HG03066 (cell line): Measurements from ENCODE around the gene RNF112.
"Not testable (repeated sequence)": the region's sequence is repeated elsewhere in the genome, so short reads cannot be mapped to it uniquely, and the experiment has no call there.

Source experiments
- ATAC-seq: cut with Tn5 transposase; IDR thresholded peaks from one replicate; pipeline ENCODE4 v1.9.1; 2021; ENCODE audit warnings: low read depth; ENCODE audit not compliant: unreplicated experiment

The RNF112 gene

DNA sequence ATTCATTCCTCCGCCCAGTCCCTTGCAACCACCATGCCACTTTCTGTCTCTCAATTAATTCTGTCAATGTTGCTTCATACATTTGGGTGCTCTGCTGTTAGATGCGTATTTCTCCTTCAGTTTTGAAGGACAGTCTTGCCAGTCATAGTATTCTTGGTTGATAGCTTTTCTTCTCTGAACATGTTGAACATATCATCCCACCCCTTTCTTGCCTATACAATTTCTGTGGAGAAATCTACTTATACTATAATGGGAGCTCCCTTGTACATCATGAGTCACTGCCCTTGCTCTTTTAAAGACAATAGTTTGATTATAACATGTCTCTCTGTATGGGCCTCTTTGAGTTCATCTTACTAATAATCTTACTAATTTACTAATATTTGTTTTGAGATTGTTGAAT is 34.1 kb downstream of the RNF112 start:
- ATAC-seq = no peak

DNA sequence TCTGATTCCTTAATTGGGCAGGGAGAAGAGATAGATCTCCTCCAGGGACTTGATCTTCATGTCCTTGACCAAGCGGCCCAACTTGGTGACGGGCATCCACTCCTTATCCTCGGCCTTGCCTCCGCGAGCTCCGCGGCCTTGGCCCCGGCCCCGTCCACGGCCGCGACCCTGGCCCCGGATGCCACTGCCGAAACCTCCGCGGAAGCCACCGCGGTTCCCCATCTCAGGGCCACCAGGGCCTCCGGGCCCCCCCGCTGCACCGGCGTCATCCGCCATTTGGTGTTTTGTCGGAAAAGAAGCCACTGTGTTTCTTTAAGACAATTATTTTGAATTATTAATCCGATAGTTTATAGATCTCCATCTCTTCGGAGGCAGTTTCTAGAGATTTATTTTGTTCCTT is 35.5 kb downstream of the RNF112 start:
- ATAC-seq = not testable (repeated sequence)

DNA sequence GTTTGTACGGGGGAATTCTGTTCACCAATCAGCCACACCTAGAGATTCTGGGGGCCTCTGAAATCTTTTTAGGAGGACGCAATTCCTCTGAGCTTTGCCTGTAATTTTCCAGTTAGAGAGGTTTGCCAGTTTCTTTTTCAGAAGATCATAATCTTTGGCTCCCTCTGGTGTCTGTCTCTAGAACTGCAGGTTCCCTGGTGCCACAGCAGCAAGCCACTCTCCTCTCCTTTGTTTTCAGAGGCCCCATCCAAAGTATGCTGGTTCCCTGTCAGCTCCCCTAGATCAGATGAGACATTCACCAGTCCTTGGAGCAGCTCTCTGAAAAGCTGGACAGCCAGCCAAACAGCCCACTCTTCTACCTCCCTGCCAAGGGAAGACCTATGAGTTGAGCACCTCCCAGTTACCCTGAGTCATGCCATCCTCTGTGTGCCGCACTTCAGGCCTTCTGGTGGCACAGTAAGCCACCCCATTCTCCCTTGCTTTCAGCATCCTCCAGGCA is 36.1 kb downstream of the RNF112 start:
- no peak for ATAC-seq

DNA sequence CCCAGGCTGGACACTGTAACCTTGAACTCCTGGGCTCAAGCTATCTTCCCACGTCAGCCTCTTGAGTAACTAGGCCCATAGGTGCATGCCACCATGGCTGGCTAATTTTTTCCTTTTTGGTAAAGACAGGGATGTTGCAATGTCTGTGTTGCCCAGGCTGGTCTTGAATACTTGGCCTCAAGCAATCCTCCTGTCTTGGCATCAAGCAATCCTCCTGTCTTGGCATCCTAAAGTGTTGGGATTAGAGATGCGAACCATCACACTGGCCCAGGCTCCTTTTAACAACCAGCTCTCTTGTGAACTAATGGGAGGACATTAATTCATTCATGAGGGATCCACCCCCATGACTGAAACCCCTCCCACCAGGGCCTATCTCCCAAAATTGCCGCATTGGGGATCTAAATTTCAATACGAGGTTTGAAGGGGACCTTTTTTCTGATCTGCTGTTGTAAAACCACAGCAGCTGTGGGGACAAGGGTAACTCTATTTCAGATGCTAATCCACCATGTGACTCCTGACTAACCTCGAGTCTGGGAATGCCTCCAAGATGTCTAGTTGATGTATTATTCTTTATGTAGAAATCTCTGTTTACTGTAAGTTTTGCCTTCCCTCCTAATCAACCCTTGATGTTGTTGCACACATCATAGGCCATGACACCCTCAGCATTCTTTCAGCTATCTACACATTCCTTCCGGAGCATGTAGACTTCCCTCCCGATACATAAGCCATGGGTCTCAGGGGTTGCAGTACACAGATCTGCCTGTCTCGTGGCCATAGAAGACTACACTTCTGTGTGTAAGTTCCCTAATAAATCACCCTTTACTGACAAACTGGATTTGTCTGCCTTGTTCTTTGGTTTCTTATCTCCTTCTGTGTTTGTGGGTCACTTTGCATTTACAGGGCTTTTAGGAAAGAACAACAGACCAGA is 37.6 kb downstream of the RNF112 start:
- ATAC-seq = no peak

DNA sequence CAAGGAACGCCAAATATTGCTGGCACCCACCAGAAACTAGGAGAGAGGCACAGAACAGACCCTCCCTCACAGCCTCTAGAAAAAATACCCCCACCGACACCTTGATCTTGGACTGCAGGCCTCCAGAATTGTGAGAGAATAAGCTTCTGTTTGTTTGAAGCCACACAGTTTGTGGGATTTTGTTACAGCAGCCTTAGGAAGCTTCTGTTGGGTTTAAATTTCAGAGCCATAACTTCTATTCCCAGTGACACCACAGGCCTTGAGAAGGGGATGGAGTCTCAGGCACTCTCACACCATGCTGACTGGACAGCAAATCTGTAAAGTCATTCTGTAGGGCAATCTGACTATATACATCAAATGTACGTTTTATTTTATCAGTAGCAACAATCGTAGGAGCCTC is 38.6 kb downstream of the RNF112 start:
- no peak for ATAC-seq

DNA sequence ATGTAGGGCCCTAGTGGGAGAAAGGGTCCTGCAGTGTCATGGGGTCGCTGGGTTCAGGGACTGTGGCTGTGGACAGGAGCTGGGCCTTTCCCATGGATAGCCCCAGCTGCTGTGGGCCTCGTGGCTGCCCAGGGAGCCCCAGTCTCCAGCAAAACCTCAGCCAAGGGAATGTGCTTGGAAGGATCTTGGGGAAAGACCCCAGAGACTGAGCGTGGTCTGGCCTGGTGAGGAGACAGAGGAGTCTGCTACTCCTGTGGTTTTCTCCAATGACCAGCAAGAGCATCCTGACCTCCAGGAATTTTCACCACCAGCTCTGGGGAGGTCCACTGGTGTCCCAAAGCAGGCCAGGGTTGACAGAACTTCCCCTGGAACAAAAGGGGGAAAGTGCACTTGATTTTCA is 42.3 kb downstream of the RNF112 start:
- ATAC-seq = no peak

DNA sequence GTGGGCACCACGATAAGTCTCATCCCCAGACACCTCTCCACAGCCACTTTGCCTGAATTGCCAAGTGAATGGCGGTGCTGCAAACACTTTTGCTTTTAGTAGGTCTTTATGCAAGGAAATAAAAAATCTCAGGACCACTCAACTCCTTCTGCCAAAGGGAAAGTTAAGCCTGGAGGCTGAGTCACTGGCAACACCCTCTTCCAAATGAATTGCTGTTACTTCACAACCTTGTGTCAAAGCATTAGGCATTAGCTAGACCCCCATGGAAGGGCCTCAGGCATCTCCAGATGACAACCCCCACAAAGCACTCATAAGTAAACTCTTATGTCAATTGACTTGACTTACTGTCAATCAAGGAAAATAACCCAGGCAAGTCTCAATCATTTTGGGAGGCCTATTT is 43.0 kb downstream of the RNF112 start:
- ATAC-seq = no peak

DNA sequence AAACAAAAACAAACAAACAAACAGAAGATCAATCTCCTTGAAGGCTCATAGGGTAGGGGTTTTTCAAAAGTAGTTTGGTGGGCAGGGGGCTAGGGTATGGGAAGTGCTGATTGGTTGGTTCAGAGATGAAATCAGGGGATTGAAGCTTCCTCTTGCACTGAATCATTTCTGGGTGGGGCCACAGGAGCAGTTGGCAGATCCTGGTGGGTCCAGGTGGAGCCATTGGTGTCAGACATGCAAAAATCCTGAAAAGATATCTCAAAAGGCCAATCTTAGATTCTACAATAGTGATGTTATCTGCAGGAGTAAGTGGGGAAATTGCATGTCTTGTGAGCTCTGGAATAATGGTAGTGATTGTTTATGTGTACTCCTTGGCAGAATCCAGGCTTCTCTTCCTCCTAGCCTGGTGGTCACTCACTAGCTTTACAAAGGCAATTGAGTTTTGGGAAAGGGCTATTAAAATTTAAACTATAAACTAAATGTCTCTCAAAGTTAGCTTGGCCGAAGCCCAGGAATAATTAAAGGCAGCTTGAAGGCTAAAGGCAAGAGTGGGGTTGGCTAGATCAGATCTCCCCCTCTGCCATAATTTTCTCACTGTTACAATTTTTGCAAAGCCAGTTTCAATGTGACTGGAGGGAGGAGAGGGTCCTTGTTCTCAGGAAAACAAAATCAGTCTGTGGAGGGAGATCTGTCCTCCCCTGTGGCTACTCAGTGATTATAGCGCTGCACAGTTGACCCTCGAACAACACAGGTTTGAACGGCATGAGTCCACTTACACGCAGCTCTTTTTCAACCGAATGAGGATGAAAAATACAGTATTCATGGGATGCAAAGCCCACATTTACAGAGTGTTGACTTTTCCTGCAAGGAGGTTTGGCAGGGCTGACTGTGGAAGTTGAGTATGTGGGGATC is 45.2 kb downstream of the RNF112 start:
- ATAC-seq = no peak

DNA sequence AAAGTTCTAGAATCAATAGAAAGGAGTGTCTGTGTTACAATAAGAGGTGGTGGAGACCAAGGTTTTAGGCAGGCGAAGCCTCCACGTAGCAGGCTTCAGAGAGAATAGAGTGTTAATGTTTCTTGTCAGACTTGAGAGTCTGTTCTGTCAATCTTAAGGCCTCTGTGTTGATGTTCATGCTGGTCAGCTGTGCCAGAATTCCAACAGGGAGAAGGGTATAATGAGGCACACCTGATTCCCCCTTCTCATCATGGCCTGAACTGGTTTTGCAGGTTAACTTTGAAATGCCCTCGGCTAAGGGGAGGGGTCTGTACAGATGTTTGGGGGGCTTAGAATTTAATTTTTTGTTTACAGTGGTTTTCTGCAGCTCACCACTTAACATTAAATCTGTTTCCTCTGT is 46.0 kb downstream of the RNF112 start:
- ATAC-seq = no peak

DNA sequence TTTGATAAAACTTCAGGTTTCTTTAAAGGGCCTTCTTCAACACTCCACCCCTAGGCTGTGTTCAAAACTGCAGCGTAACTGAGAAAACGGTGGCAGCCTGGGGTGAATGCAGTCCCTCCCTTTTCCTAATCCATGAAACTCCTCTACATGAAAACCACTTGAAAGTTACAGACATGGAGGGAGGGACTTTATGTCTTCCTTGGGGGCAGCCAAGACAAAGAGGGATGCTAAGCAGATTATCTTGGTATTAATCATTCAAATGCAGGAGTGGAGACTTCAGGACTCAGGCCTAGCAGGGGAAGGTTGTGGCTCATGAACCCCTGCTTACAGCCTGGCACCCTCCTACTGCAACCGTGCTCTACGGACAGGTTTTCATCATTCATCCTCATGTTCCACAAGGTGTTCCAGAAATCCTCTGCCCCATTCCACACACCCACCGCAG is 46.8 kb downstream of the RNF112 start:
- no peak for ATAC-seq

DNA sequence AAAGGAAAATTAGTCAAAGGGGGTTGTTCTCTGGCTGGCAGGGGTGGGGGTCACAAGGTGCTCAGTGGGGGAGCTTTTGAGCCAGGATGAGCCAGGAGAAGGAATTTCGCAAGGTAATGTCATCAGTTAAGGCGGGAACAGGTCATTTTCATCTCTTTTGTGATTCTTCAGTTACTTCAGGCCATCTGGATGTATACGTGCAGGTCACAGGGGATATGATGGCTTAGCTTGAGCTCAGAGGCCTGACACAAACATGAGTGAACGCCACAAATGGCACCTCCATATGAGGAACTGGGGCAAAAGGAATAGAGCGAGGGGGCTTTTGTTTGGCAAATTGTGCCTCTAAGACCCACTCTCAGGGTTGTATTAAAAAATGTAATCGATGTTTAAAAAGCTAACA is 47.4 kb downstream of the RNF112 start:
- not testable (repeated sequence) for ATAC-seq

DNA sequence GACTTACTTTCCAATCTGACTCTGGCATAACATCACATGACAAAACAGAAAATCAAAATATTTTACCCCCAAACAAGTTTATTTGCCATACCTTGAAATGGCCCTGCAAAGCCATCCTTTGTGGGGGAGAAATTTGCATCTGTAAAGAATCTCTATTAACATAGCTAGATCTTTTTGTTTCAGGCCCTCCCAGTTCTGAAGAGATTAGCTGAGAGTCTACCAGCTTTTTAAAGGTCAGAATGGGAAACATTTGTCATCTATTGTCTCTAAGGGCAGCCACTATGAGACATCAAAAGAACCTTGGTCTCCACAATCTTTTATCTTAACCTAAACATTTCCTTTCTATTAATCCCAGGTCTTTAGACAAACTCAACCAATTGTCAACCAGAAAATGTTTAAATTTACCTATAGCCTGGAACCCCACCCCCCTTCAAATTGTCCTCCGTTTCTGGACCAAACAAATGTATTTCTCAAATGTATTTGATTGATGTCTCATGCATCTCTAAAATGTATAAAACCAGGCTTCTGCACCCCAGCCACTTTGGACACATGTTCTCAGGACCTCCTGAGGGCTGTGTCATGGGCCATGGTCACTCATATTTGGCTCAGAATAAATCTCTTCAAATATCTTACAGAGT is 48.1 kb downstream of the RNF112 start:
- ATAC-seq = not testable (repeated sequence)

DNA sequence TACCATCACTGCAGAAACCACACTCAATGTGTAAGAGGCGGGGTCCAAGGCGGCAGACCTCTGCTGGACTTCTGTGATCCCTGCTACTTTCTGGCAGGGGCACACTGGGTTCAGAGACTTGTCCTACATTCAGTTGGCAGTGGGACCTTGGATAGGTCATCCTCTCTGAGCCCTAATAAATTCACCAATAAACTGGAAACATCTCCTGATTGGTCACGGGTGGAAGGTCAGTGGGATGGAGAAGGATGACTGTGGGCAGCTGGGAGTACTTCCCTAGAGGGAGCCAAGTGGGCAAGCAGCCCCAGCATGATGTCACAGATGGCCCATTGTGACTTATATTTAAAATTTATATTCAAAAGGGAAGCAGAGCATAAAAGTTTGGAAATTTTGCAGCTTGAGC is 49.7 kb downstream of the RNF112 start:
- no peak for ATAC-seq

DNA sequence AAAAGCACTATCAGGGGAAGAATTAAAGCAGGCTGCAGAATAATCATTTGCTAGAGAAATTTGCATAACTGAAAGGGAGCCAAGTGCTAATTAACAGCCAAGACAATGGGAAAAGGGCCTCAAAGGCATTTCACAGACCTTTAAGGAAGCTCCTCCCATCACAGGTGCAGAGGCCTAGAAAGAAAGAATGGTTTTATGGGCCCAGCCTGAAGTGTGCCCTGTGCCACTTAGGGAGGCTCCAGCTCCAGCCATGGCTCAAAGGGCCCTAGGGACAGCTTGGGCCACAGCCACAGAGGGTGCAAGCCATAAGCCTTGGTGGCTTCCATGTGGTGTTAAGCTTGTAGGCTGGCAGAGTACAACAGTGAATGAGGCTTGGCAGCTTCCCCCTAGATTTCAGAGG is 50.1 kb downstream of the RNF112 start:
- ATAC-seq = no peak

DNA sequence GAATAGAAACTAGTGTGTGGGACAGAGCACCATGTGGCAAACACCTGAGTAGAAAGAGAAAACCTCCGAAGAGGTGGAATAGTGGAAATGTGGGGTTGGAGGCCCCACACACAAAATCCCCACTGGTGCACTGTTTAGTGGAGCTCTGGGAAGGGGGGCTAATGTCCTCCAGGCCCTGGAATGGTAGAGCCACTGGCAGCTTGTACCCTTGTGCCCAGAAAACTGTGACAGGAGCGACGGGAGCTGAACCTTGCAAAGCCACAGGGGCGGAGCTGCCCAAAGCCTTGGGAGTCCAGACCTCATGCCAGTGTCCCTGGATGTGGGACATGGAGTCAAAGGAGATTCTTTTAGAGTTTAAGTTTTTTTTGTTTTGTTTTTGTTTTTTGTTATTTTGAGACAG is 50.6 kb downstream of the RNF112 start:
- ATAC-seq = no peak

DNA sequence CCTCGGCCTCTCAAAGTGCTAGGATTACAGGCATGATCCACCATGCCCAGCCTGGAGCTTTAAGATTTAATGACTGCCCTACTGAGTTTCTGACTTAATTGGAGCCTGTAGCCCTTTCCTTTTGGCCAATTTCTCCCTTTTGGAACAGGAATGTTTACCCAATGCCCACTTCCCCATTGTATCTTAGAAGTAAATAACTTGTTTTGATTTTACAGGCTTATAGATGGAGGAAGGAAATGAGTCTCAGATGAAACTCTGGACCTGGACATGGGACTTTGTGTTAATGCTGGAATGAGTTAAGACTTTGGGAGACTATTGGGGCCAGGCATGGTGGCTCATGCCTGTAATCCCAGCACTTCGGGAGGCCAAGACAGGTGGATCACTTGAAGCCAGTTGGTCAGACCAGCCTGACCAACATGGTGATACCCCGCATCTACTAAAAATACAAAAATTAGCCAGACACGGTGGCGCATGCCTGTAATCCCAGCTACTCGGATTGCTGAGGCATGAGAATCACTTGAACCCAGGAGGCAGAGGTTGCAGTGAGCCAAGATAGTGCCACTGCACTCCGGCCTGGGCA is 51.5 kb downstream of the RNF112 start:
- not testable (repeated sequence) for ATAC-seq

DNA sequence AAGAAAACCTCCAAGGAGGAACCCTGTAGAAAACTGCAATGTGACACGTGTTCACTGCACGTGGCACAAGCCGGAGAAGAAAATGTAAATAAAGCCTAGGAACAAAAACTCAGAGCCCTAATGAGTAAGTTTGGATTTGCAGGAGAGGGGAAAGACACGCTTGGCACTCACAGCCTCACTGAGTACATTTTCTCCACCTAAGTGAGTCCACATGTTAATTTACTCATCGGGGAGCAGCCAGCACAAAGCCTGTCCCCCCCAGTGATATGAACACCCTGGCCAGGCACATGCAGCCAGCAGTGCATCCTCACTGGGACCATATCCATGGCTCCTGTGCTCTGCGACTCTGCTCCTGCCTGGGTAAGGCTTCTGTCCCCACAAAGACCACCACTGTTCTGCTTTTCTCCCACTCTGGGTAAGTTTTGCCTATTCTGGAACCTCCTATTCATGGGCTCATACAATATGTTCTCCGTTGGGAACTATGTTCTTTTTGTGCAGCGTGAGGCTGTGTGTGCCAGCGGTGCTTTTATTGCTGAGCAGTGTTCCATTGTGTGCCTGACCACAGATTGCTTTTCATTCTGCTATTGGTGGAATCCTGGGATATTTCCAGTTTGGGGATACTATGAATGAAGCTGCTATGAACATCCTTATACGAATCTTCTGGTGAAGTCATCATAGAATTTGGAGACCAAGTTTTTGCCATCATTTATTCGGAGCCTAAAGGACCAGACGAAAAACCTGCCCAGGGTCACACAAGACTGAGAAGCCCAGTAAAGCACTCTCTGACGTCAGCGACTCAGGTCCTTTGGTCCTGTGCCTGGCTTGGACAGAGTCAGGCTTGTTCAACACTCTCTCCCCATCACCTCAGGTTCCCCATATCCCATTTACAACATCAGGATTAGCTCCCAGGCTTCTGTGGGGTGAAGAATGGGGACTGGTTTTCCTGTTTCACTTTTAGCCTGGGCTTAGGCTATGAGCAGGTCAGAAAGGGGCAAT is 53.3 kb downstream of the RNF112 start:
- no peak for ATAC-seq
